Measurements from ENCODE around the gene ETS1.

DNA sequence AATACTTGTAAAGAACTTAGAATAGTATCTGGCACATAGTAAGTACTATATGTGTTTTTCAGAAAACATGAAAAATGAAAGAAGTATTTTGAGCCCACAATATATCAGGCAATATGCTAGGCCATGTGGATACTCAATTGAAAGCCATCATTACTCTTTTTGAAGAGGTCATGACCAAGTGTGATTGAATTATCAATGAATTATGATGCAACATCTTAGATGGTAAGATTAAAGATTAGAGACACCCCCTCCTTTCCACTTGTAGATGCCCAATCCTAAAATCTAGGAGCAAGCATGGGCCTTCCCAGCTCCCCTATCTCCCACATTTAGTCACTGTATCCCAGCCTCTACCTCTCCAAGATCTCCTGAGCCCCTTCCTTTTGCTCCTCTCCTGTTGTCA is 154.4 kb downstream of the ETS1 start:
- TF ChIP-seq POLR2A (IDR thresholded peaks at IDR 0.05): no peak
- TF ChIP-seq, protein P1, sequence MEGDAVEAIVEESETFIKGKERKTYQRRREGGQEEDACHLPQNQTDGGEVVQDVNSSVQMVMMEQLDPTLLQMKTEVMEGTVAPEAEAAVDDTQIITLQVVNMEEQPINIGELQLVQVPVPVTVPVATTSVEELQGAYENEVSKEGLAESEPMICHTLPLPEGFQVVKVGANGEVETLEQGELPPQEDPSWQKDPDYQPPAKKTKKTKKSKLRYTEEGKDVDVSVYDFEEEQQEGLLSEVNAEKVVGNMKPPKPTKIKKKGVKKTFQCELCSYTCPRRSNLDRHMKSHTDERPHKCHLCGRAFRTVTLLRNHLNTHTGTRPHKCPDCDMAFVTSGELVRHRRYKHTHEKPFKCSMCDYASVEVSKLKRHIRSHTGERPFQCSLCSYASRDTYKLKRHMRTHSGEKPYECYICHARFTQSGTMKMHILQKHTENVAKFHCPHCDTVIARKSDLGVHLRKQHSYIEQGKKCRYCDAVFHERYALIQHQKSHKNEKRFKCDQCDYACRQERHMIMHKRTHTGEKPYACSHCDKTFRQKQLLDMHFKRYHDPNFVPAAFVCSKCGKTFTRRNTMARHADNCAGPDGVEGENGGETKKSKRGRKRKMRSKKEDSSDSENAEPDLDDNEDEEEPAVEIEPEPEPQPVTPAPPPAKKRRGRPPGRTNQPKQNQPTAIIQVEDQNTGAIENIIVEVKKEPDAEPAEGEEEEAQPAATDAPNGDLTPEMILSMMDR (IDR thresholded peaks at IDR 0.05 in 4 of 5, conservative IDR thresholded peaks at IDR 0.05 in 1 of 5): no peak

All from gastrocnemius medialis (tissue), 4 donors.